GM21529 (cell line): ENCODE results near the gene NANOG.
"Not testable (repeated sequence)": the region's sequence is repeated elsewhere in the genome, so short reads cannot be mapped to it uniquely, and the experiment has no call there.

Experiments used
- ATAC-seq: cut with Tn5 transposase; IDR thresholded peaks from one replicate; pipeline ENCODE4 v1.9.1; 2021; ENCODE audit not compliant: unreplicated experiment

Gene NANOG

DNA sequence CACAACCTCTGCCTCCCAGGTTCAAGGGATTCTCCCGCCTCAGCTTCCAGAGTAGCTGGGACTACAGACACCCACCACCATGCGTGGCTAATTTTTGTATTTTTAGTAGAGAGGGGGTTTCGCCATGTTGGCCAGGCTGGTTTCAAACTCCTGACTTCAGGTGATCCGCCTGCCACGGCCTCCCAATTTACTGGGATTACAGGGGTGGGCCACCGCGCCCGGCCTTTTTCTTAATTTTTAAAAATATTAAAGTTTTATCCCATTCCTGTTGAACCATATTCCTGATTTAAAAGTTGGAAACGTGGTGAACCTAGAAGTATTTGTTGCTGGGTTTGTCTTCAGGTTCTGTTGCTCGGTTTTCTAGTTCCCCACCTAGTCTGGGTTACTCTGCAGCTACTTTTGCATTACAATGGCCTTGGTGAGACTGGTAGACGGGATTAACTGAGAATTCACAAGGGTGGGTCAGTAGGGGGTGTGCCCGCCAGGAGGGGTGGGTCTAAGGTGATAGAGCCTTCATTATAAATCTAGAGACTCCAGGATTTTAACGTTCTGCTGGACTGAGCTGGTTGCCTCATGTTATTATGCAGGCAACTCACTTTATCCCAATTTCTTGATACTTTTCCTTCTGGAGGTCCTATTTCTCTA lies at the start of gene NANOG:
Gene NANOG (plus strand): TSS at position 519 of the 645 bp plus-strand sequence. CDS start 213 bp downstream, outside the sequence.
- not testable (repeated sequence) for ATAC-seq

- no peak for ATAC-seq
Observed at GRCh38 chr12:7747246-7747645, 42.0 kb upstream of the NANOG start, which contains the start of gene CLEC4C. Gene CLEC4C, minus strand, starts transcription at chr12:7747375. Its CDS starts 27 bp downstream, at chr12:7747348.

GRCh38 chr12:7748852-7749251 lies 40.4 kb upstream of the NANOG start:
- ATAC-seq, result peak; percentile 37

GRCh38 chr12:7749442-7749841 lies 39.8 kb upstream of the NANOG start:
- peak; percentile 58 for ATAC-seq

- no peak for ATAC-seq
Observed at GRCh38 chr12:7750350-7750749, 38.9 kb upstream of the NANOG start.

GRCh38 chr12:7751394-7751793 lies 37.8 kb upstream of the NANOG start:
- no peak for ATAC-seq

DNA sequence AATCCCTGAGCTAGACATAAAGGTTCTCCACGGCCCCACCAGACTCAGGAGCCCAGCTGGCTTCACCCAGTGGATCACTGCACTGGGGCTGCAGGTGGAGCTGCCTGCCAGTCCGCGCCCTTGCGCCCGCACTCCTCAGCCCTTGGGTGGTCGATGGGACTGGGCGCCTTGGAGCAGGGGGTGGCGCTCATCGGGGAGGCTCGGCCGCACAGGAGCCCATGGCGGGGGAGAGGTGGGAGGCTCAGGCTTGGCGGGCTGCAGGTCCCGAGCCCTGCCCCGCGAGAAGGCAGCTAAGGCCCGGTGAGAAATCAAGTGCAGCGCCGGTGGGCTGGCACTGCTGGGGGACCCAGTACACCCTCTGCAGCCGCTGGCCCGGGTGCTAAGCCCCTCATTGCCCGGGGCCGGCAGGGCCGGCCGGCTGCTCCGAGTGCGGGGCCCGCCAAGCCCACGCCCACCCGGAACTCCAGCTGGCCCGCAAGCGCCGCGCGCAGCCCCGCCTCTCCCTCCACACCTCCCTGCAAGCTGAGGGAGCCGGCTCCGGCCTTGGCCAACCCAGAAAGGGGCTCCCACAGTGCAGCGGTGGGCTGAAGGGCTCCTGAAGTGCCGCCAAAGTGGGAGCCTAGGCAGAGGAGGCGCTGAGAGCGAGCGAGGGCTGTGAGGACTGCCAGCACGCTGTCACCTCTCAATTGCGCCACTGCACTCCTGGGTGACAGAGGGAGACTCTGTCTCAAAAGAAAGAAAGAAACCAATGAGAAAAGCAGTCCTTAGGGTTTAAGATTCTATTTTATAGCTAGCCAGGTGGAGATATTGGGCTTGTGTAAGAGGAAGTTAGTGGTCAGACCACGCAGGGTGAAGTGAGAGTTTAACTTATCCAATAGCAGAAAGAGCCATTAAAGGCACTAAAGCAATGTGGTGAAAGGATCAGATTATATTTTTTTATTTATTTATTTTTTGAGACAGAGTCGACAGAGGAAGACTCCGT lies 37.0 kb upstream of the NANOG start:
- ATAC-seq, result peak; percentile 41

GRCh38 chr12:7755668-7756067 lies 33.5 kb upstream of the NANOG start:
- ATAC-seq, result not testable (repeated sequence)

- no peak for ATAC-seq
Observed at GRCh38 chr12:7756993-7757392, 32.2 kb upstream of the NANOG start.

- ATAC-seq, result no peak
Observed at GRCh38 chr12:7758766-7759140, 30.4 kb upstream of the NANOG start.

- ATAC-seq, result no peak
Observed at GRCh38 chr12:7769999-7770398, 19.2 kb upstream of the NANOG start.

DNA sequence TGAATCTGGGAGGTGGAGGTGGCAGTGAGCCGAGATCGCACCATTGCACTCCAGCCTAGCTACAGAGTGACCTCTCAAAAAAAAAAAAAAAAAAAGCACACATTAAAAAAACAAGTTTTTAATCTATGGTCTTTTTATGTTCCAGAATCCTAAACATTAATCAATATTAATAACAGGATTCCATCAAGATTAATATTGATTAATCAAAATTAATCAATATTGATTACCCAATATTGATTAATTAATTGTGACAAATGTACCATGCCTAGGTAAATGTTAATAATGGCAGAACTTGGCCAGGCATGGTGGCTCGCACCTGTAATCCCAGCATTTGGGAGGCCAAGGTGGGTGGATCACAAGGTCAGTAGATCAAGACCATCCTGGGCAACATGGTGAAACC lies 7.9 kb upstream of the NANOG start:
- no peak for ATAC-seq

GRCh38 chr12:7782055-7782454 lies 7.1 kb upstream of the NANOG start:
- ATAC-seq, result no peak

GRCh38 chr12:7783433-7783832 lies 5.8 kb upstream of the NANOG start:
- not testable (repeated sequence) for ATAC-seq

GRCh38 chr12:7784701-7785100 lies 4.5 kb upstream of the NANOG start:
- no peak for ATAC-seq

- ATAC-seq, result no peak
Observed at GRCh38 chr12:7787574-7788293, 1.5 kb upstream of the NANOG start.

GRCh38 chr12:7788294-7788660 lies 925 bp upstream of the NANOG start:
- no peak for ATAC-seq

GRCh38 chr12:7793211-7793610 lies 4.0 kb downstream of the NANOG start:
- no peak for ATAC-seq

GRCh38 chr12:7797269-7797668 lies 8.1 kb downstream of the NANOG start:
- ATAC-seq, result not testable (repeated sequence)

DNA sequence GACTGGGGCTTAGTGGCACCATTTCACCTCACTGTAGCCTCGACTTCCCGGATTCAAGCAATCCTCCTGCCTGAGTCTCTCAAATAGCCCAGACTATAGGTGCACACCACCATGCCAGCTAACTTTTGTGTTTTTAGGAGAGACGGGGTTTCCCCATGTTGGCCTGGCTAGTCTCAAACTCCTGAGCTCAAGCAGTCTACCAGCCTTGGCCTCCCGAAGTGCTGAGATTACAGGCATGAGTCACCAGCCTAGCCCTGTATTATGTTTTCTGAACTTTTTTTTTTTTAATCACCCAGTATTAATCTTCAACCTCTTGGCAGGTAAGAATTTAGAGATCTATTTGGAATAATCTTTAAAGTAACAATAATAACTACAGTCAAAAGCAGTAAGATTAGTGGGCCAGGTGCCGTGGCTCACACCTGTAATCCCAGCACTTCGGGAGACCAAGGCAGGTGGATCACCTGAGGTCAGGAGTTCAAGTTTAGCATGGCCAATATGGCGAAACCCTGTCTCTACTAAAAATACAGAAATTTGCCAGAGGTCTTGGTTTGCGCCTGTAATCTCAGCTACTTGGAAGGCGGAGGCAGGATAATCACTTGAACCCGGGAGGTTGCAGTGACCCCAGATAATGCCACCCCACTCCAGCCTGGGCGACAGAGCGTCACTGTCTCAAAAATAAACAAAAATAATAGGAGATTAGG lies 8.6 kb downstream of the NANOG start:
- ATAC-seq, result no peak
